Lower leg skin (tissue), 3 donors: ENCODE measurements around the gene ANTXR1.

Source experiments
- POLR2A ChIP-seq, 2 donors: fragments of 450-650 bp; IDR thresholded peaks; one replicate each; pipeline ENCODE4 v1.6.1; 2016 to 2017; ENCODE audit warnings: antibody characterized with exemption in 2 of 2, mild to moderate bottlenecking in 1 of 2, moderate library complexity in 1 of 2
- TF ChIP-seq, protein P1 (sequence below), 3 donors: fragments of 450-650 bp; IDR thresholded peaks; one replicate each; pipeline ENCODE4 v1.5.1; 2016; ENCODE audit warnings: antibody characterized with exemption in 3 of 3, mild to moderate bottlenecking in 3 of 3, moderate library complexity in 2 of 3

DNA sequence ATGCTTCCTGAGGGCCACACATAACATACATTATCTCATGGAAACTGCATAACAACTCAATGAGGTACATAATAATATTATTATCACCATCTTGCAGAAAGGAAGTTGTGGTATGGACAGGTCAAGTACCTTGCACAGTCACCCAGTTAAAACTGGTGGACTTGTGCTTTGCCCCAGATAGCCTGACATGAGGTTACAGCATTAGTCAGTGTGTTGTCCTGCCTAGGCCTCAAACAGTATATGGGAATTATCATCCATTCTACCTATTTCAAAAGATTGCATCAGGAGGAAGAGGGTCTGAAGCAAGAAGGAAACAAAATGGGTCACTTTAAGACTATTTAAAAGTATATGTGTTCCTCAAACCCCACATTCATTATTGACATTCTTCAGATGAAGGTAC is 5.4 kb upstream of the ANTXR1 start:
- TF ChIP-seq, protein P1, sequence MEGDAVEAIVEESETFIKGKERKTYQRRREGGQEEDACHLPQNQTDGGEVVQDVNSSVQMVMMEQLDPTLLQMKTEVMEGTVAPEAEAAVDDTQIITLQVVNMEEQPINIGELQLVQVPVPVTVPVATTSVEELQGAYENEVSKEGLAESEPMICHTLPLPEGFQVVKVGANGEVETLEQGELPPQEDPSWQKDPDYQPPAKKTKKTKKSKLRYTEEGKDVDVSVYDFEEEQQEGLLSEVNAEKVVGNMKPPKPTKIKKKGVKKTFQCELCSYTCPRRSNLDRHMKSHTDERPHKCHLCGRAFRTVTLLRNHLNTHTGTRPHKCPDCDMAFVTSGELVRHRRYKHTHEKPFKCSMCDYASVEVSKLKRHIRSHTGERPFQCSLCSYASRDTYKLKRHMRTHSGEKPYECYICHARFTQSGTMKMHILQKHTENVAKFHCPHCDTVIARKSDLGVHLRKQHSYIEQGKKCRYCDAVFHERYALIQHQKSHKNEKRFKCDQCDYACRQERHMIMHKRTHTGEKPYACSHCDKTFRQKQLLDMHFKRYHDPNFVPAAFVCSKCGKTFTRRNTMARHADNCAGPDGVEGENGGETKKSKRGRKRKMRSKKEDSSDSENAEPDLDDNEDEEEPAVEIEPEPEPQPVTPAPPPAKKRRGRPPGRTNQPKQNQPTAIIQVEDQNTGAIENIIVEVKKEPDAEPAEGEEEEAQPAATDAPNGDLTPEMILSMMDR (IDR thresholded peaks at IDR 0.05): no peak
- TF ChIP-seq POLR2A (IDR thresholded peaks at IDR 0.05): no peak
